T-helper 1 cell treated with Interleukin-12 subunit alpha and Interleukin-12 subunit beta and Interleukin-4 antibody, amounts not matched to agents 30 μg/mL and 1 μg/mL, for 36 hours (primary cell): ENCODE results near the gene BMAL1.

Experiments
- H3K27ac Mint-ChIP-seq: one replicate; pipeline ENCODE4 v1.8.0; 2021; ENCODE audit warnings: mild to moderate bottlenecking, mixed read lengths
- H3K27me3 Mint-ChIP-seq: one replicate; pipeline ENCODE4 v1.8.0; 2021; ENCODE audit warnings: low read depth, mixed read lengths
- H3K36me3 Mint-ChIP-seq: one replicate; pipeline ENCODE4 v1.8.0; 2021; ENCODE audit warnings: low read depth, mixed read lengths
- H3K4me1 Mint-ChIP-seq: one replicate; pipeline ENCODE4 v1.8.0; 2021; ENCODE audit warnings: low read depth, mixed read lengths
- H3K4me3 Mint-ChIP-seq: one replicate; pipeline ENCODE4 v1.8.0; 2021; ENCODE audit warnings: mild to moderate bottlenecking, moderate library complexity, mixed read lengths
- H3K9me3 Mint-ChIP-seq: one replicate; pipeline ENCODE4 v1.8.0; 2021; ENCODE audit warnings: mixed read lengths

BMAL1 gene

GRCh38 chr11:13310443-13310842 lies 32.9 kb downstream of the BMAL1 start:
- H3K27me3 Mint-ChIP-seq = no peaks in the 10 kb centered on the region
- H3K36me3 Mint-ChIP-seq = peaks cover 21% of the 10 kb centered on the region
- H3K4me1 Mint-ChIP-seq = peaks cover 24% of the 10 kb centered on the region
- H3K9me3 Mint-ChIP-seq = no peaks in the 10 kb centered on the region
- no peak overlapping the region for H3K4me3 Mint-ChIP-seq
- H3K27ac Mint-ChIP-seq = no peak overlapping the region

- H3K27ac Mint-ChIP-seq = no peak overlapping the region
- no peaks in the 10 kb centered on the region for H3K27me3 Mint-ChIP-seq
- H3K36me3 Mint-ChIP-seq = peaks cover 21% of the 10 kb centered on the region
- H3K9me3 Mint-ChIP-seq = no peaks in the 10 kb centered on the region
- no peak overlapping the region for H3K4me3 Mint-ChIP-seq
- peaks cover 31% of the 10 kb centered on the region for H3K4me1 Mint-ChIP-seq
Observed at GRCh38 chr11:13311570-13311969, 34.0 kb downstream of the BMAL1 start.

GRCh38 chr11:13313005-13313819 lies 35.6 kb downstream of the BMAL1 start:
- H3K9me3 Mint-ChIP-seq = no peaks in the 10 kb centered on the region
- no peak overlapping the region for H3K4me3 Mint-ChIP-seq
- peaks cover 21% of the 10 kb centered on the region for H3K36me3 Mint-ChIP-seq
- peaks cover 39% of the 10 kb centered on the region for H3K4me1 Mint-ChIP-seq
- H3K27me3 Mint-ChIP-seq = no peaks in the 10 kb centered on the region
- H3K27ac Mint-ChIP-seq = no peak overlapping the region

- no peaks in the 10 kb centered on the region for H3K27me3 Mint-ChIP-seq
- no peak overlapping the region for H3K4me3 Mint-ChIP-seq
- no peaks in the 10 kb centered on the region for H3K9me3 Mint-ChIP-seq
- H3K27ac Mint-ChIP-seq = peak overlapping the region; percentile 9
- peaks cover 45% of the 10 kb centered on the region for H3K4me1 Mint-ChIP-seq
- peaks cover 20% of the 10 kb centered on the region for H3K36me3 Mint-ChIP-seq
Observed at GRCh38 chr11:13314676-13315394, 37.2 kb downstream of the BMAL1 start.

GRCh38 chr11:13315517-13316432 lies 38.2 kb downstream of the BMAL1 start:
- Mint-ChIP-seq H3K4me1 (peaks cover 46% of the 10 kb centered on the region), H3K9me3 (no peaks in the 10 kb centered on the region), H3K27me3 (no peaks in the 10 kb centered on the region), H3K27ac (peak overlapping the region; percentile 5), H3K36me3 (peaks cover 14% of the 10 kb centered on the region), H3K4me3 (no peak overlapping the region)

- peaks cover 7% of the 10 kb centered on the region for H3K36me3 Mint-ChIP-seq
- no peak overlapping the region for H3K4me3 Mint-ChIP-seq
- H3K27me3 Mint-ChIP-seq = no peaks in the 10 kb centered on the region
- peaks cover 45% of the 10 kb centered on the region for H3K4me1 Mint-ChIP-seq
- H3K27ac Mint-ChIP-seq = no peak overlapping the region
- no peaks in the 10 kb centered on the region for H3K9me3 Mint-ChIP-seq
Observed at GRCh38 chr11:13316528-13316961, 39.0 kb downstream of the BMAL1 start.

GRCh38 chr11:13317293-13318080 lies 39.9 kb downstream of the BMAL1 start:
- H3K9me3 Mint-ChIP-seq = no peaks in the 10 kb centered on the region
- no peaks in the 10 kb centered on the region for H3K27me3 Mint-ChIP-seq
- H3K27ac Mint-ChIP-seq = no peak overlapping the region
- peaks cover 5% of the 10 kb centered on the region for H3K36me3 Mint-ChIP-seq
- no peak overlapping the region for H3K4me3 Mint-ChIP-seq
- peaks cover 44% of the 10 kb centered on the region for H3K4me1 Mint-ChIP-seq

GRCh38 chr11:13318498-13319295 lies 41.1 kb downstream of the BMAL1 start:
- no peaks in the 10 kb centered on the region for H3K27me3 Mint-ChIP-seq
- peaks cover 40% of the 10 kb centered on the region for H3K4me1 Mint-ChIP-seq
- H3K27ac Mint-ChIP-seq = peak overlapping the region; percentile 37
- H3K36me3 Mint-ChIP-seq = peaks cover 5% of the 10 kb centered on the region
- no peaks in the 10 kb centered on the region for H3K9me3 Mint-ChIP-seq
- peak overlapping the region; percentile 59 for H3K4me3 Mint-ChIP-seq

- Mint-ChIP-seq H3K9me3 (no peaks in the 10 kb centered on the region), H3K27me3 (no peaks in the 10 kb centered on the region), H3K4me1 (peaks cover 36% of the 10 kb centered on the region), H3K4me3 (no peak overlapping the region), H3K36me3 (peaks cover 12% of the 10 kb centered on the region), H3K27ac (no peak overlapping the region)
Observed at GRCh38 chr11:13320688-13321087, 43.1 kb downstream of the BMAL1 start.

- no peak overlapping the region for H3K27ac Mint-ChIP-seq
- H3K4me1 Mint-ChIP-seq = peaks cover 30% of the 10 kb centered on the region
- no peak overlapping the region for H3K4me3 Mint-ChIP-seq
- H3K27me3 Mint-ChIP-seq = no peaks in the 10 kb centered on the region
- H3K9me3 Mint-ChIP-seq = no peaks in the 10 kb centered on the region
- peaks cover 13% of the 10 kb centered on the region for H3K36me3 Mint-ChIP-seq
Observed at GRCh38 chr11:13321431-13321830, 43.8 kb downstream of the BMAL1 start.

GRCh38 chr11:13324141-13324540 lies 46.6 kb downstream of the BMAL1 start:
- peaks cover 17% of the 10 kb centered on the region for H3K4me1 Mint-ChIP-seq
- H3K27me3 Mint-ChIP-seq = no peaks in the 10 kb centered on the region
- no peak overlapping the region for H3K27ac Mint-ChIP-seq
- peaks cover 25% of the 10 kb centered on the region for H3K36me3 Mint-ChIP-seq
- H3K4me3 Mint-ChIP-seq = no peak overlapping the region
- no peaks in the 10 kb centered on the region for H3K9me3 Mint-ChIP-seq

- H3K4me1 Mint-ChIP-seq = peaks cover 17% of the 10 kb centered on the region
- H3K27me3 Mint-ChIP-seq = no peaks in the 10 kb centered on the region
- peaks cover 25% of the 10 kb centered on the region for H3K36me3 Mint-ChIP-seq
- no peak overlapping the region for H3K27ac Mint-ChIP-seq
- H3K4me3 Mint-ChIP-seq = no peak overlapping the region
- no peaks in the 10 kb centered on the region for H3K9me3 Mint-ChIP-seq
Observed at GRCh38 chr11:13324709-13325108, 47.1 kb downstream of the BMAL1 start.

- H3K27ac Mint-ChIP-seq = no peak overlapping the region
Observed at GRCh38 chr11:13327421-13327820, 49.8 kb downstream of the BMAL1 start.

More at GRCh38 chr11:13327421-13327820, 49.8 kb downstream of the BMAL1 start:
- Mint-ChIP-seq H3K27me3 (no peaks in the 10 kb centered on the region), H3K4me3 (no peak overlapping the region), H3K9me3 (no peaks in the 10 kb centered on the region), H3K4me1 (peaks cover 15% of the 10 kb centered on the region), H3K36me3 (peaks cover 23% of the 10 kb centered on the region)
